Pericardium fibroblast (primary cell): ENCODE measurements around the gene PLBD2. TPM values are rescaled to one million over a fixed set of nuclear protein-coding genes. Genes with fewer than 3 reads are reported as not detected.

ENCODE experiments used
- total RNA-seq: library from RNA; depleted of rRNA; stranded (reverse); fragments of >200 nt; gene quantifications from 2 replicates; pipeline ENCODE4 v1.2.3, GENCODE V29; 2015

PLBD2 gene, protein sequence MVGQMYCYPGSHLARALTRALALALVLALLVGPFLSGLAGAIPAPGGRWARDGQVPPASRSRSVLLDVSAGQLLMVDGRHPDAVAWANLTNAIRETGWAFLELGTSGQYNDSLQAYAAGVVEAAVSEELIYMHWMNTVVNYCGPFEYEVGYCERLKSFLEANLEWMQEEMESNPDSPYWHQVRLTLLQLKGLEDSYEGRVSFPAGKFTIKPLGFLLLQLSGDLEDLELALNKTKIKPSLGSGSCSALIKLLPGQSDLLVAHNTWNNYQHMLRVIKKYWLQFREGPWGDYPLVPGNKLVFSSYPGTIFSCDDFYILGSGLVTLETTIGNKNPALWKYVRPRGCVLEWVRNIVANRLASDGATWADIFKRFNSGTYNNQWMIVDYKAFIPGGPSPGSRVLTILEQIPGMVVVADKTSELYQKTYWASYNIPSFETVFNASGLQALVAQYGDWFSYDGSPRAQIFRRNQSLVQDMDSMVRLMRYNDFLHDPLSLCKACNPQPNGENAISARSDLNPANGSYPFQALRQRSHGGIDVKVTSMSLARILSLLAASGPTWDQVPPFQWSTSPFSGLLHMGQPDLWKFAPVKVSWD
- 63.2 and 74.7 TPM in 2 replicates for total RNA-seq

DNA sequence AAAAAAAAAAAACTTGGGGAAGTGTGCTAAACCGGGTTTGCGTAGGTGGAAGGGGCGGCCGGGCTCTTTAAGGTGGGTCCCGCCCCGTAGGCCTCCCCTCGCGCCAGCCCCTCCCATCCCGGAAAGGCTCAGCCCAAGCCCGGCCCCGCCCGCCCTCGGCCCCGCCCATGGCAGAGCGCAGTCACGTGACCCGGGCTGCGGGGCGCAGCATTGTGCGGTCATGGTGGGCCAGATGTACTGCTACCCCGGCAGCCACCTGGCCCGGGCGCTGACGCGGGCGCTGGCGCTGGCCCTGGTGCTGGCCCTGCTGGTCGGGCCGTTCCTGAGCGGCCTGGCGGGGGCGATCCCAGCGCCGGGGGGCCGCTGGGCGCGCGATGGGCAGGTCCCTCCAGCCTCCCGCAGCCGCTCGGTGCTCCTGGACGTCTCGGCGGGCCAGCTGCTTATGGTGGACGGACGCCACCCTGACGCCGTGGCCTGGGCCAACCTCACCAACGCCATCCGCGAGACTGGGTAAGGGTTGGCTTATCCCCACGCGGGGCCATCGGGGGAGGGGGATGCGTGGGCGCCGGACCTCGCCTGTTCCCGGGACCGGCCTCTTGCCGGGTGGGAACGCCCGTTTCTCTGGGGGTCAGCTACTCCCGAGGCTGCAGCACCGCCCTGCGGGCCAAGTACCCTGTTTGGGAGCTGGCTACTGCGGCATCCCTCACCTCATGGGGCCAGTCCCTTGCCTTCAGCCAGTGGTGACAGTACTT lies at the start of gene PLBD2:
Gene PLBD2 (plus strand): TSS at position 207 of the 752 bp plus-strand sequence. CDS start 14 bp downstream, at position 221.

DNA sequence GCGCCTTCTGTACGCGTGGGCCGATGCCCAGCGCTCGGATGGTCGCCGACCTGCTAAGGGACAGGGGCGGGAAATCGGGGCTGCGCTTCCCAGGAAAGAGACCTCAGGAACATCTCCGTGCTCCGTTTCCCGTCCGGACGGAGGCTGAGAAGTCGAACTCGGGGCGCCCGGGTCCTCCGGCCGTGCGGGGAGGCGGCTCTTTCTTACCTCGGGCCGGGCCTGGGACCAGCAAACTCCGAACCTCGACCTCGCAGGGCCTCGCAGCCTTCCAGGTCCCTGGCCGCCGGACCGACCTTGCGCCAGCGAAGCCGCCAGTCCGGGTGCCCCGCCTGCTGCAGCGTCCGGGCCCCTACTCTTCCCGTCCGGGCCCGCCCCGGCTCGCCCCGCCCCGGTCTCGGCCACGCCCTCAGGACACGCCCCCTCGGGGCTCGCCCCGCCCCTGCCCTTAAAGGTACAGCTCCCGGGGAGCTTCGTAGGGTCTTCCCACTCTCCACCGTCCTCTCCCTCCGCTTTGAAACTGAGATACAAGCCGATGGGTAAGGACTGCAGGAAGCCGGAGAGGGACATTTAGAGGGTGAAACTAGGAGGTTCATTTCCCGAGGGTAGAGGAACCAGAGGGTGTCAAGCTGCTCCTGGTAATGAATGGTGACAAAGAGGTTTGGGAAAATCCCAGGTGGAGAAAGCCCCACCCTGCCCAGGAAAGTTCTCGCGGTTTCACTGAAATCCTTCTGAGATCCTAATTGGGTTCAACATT lies 23.4 kb upstream of the PLBD2 start, which contains the start of gene SLC8B1:
Gene SLC8B1 (minus strand): TSS at position 324 of the 754 bp plus-strand sequence. CDS start 2,231 bp downstream, outside the sequence.

DNA sequence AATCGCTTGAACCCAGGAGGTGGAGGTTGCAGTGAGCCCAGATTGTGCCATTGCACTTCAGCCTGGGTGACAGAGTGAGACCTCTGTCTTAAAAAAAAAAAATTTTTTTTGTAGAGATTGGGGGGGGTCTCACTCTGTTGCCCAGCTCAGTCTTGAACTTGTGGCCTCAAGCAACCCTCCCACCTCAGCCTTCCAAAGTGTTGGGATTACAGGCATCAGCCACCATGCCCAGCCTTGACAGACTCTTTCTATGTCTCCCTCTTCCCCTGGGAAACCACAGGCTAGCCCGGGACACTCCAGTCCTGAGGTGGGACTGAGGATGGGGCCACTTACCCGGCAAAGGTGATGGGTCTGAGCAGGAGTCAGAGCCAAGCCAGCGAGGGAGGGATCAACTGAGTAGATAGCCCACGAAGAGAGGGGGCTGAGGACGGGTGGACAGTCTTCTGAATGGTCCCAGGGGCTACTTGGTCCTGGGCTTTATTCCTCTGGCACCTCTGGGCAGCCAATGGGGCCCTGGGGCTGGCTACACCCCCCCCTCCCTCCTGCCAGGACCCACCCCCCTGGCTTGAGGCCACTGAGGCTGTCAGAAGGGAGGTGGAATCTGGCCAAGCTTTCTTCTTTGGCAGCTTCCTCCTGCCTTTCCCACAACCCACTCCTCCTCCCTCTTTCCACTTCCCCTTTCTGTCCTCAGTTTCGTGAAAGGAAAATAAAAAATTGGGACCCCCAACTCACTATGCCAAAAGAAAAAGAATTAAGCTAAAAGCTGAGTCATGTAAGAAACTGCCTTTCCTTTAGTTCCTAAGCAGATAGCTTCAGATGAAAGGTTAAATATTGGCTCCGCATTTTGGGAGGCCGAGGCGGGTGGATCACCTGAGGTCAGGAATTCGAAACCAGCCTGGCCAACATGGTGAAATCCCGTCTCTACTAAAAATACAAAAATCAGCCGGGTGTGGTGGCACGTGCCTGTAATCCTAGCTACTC lies 45.3 kb downstream of the PLBD2 start, which contains the start of gene SDS:
Gene SDS (minus strand): TSS at position 453 of the 981 bp plus-strand sequence. CDS start 4,179 bp downstream, outside the sequence.

DNA sequence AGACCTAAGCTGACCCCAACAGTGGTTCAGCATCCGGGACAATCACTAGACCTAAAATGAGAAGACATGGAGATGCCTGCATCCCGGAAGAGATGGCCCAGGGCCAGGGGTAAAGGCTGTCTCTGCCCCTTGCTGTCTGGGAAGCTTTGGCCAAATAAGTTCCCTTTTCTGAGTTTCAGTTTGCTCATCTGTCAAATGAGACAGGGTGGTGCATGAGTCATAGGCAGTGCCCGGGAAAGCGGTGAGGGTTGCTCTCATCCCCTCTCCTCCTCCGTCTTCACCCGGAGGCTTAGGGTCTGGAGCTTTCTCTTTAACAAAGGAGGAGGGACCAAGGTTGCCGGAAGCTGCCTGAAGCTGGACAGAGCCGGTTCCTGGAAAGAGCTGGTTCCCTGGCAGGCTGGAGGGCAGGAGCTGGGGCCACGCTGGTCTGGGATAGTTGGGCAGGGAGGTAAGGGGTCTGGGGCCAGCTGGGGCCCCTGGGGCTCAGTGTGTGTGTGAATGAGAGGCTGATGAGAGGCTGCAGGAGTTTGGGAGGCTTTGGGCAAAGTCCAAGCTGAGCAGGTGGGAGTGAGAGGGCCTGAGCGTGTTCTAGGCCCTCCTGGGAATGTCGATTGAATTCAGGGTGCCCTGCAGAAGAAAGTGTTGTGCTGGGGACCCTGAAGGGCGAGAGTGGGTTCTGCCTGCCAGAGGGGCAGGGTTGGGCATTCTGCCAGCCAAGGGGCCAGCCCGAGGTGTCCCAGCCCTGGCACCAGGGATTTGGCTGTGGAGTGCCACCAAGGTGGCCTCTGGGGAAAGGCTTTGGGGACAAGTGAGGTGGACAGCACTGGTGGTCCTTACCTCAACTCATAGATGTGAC lies 63.9 kb downstream of the PLBD2 start, which contains the start of gene SDSL:
Gene SDSL (plus strand): TSS at position 351 of the 856 bp plus-strand sequence. CDS start 5,603 bp downstream, outside the sequence.

Other genes starting within 250 kb of the PLBD2 start
- not detected in 2 replicates for gene RASAL1, start 222.8 kb upstream of the PLBD2 start, total RNA-seq
- gene CFAP73, start 208.9 kb upstream of the PLBD2 start, total RNA-seq: not detected in 2 replicates
- 33.3 and 43.6 TPM in 2 replicates for gene DDX54, start 173.1 kb upstream of the PLBD2 start, total RNA-seq
- 21.2 and 23.2 TPM in 2 replicates for gene RITA1, start 172.9 kb upstream of the PLBD2 start, total RNA-seq
- 27.7 and 28.1 TPM in 2 replicates for gene TPCN1, start 137.1 kb upstream of the PLBD2 start, total RNA-seq
- 22.0 and 24.2 TPM in 2 replicates for gene SLC8B1, start 23.5 kb upstream of the PLBD2 start, total RNA-seq
- 0.09 TPM in 1 of 2 replicates, not detected in the other for gene SDS, start 45.3 kb downstream of the PLBD2 start, total RNA-seq
- 8.1 and 9.6 TPM in 2 replicates for gene SDSL, start 63.8 kb downstream of the PLBD2 start, total RNA-seq
- not detected in 2 replicates for gene LHX5, start 113.3 kb downstream of the PLBD2 start, total RNA-seq